Measurements from ENCODE around the gene MICU1. TPM values are rescaled to one million over a fixed set of nuclear protein-coding genes. Genes with fewer than 3 reads are reported as not detected.
"Not testable (repeated sequence)": the region's sequence is repeated elsewhere in the genome, so short reads cannot be mapped to it uniquely, and the experiment has no call there.

The MICU1 gene
- total RNA-seq, 4 donors from 2014 or later, result 25.1 to 41.1 (median 34.9) TPM

DNA sequence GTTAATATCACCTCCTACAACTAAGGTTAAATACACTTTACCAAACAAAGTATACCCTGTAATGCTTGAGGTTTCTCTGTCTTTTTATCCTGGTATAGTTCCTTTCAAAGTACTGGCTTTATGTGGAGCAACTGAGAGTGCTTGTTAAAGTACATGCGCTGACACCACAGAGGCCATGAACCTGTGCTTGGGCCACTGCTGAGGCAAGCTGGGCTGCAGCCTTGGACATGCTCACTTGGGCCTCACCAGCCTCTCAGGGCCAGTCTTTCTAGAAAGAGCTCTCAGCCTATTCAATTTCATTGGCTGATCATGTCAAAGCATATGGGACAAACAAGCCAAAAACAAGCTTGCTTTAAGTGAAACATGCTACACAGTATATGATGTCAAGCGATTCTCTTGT lies 145.0 kb downstream of the MICU1 start:
- H3K27ac ChIP-seq, result no peak overlapping the region
- no peaks in the 10 kb centered on the region for H3K4me1 ChIP-seq
- 98 to 100% methylated on average over 2 of the region's 2 CpGs for WGBS, 2 donors (ENCODE audit: low coverage in 1 of 2)
- peaks cover 0 to 10% (median 0%) of the 10 kb centered on the region in 4 donors for H3K36me3 ChIP-seq
- in situ Hi-C loops (cut with MboI; ENCODE audit: low pct_ligation_motif_present in 1 of 4, low pct_unique_long_range_greater_than_20kb in 1 of 4, low sequenced_read_pairs in 3 of 4) (no loop called here), intact Hi-C loops (cut with DNase I; ENCODE audit: low total_unique reads) (no loop called here)
- H3K9me3 ChIP-seq, result no peaks in the 10 kb centered on the region
- H3K27me3 ChIP-seq, result no peaks in the 10 kb centered on the region
- no peak overlapping the region for H3K4me3 ChIP-seq
- DNase-seq, result no peak
- TF ChIP-seq, protein P1, sequence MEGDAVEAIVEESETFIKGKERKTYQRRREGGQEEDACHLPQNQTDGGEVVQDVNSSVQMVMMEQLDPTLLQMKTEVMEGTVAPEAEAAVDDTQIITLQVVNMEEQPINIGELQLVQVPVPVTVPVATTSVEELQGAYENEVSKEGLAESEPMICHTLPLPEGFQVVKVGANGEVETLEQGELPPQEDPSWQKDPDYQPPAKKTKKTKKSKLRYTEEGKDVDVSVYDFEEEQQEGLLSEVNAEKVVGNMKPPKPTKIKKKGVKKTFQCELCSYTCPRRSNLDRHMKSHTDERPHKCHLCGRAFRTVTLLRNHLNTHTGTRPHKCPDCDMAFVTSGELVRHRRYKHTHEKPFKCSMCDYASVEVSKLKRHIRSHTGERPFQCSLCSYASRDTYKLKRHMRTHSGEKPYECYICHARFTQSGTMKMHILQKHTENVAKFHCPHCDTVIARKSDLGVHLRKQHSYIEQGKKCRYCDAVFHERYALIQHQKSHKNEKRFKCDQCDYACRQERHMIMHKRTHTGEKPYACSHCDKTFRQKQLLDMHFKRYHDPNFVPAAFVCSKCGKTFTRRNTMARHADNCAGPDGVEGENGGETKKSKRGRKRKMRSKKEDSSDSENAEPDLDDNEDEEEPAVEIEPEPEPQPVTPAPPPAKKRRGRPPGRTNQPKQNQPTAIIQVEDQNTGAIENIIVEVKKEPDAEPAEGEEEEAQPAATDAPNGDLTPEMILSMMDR (IDR thresholded peaks at IDR 0.05), result no peak
- TF ChIP-seq EP300 (IDR thresholded peaks at IDR 0.05; ENCODE audit: low read depth), result no peak
- TF ChIP-seq POLR2AphosphoS5 (IDR thresholded peaks at IDR 0.05), result no peak
- TF ChIP-seq POLR2A (IDR thresholded peaks at IDR 0.05), result no peak

GRCh38 chr10:72477463-72477862 lies 148.4 kb downstream of the MICU1 start:
- H3K4me3 ChIP-seq, result no peak overlapping the region
- H3K9me3 ChIP-seq, result no peaks in the 10 kb centered on the region
- 77 to 92% methylated on average over 2 of the region's 2 CpGs for WGBS, 2 donors (ENCODE audit: low coverage in 1 of 2)
- no peak for TF ChIP-seq POLR2A (IDR thresholded peaks at IDR 0.05)
- no peak for TF ChIP-seq EP300 (IDR thresholded peaks at IDR 0.05; ENCODE audit: low read depth)
- no peaks in the 10 kb centered on the region for H3K27me3 ChIP-seq
- H3K36me3 ChIP-seq, result peaks cover 0 to 28% (median 1%) of the 10 kb centered on the region in 4 donors
- in situ Hi-C loops (cut with MboI; ENCODE audit: low pct_ligation_motif_present in 1 of 4, low pct_unique_long_range_greater_than_20kb in 1 of 4, low sequenced_read_pairs in 3 of 4) (no loop called here), intact Hi-C loops (cut with DNase I; ENCODE audit: low total_unique reads) (no loop called here)
- H3K27ac ChIP-seq, result no peak overlapping the region
- no peaks in the 10 kb centered on the region for H3K4me1 ChIP-seq
- no peak for DNase-seq

GRCh38 chr10:72472306-72472705 lies 153.6 kb downstream of the MICU1 start:
- WGBS, 2 donors (ENCODE audit: low coverage in 1 of 2), result 88 to 100% methylated on average over 1 of the region's 1 CpG
- in situ Hi-C loops (cut with MboI; ENCODE audit: low pct_ligation_motif_present in 1 of 4, low pct_unique_long_range_greater_than_20kb in 1 of 4, low sequenced_read_pairs in 3 of 4), result no loop called here
- intact Hi-C loops (cut with DNase I; ENCODE audit: low total_unique reads), result no loop called here
- Histone ChIP-seq H3K4me3 (no peak overlapping the region), H3K27me3 (no peaks in the 10 kb centered on the region), H3K36me3 (peaks cover 0 to 38% (median 1%) of the 10 kb centered on the region in 4 donors), H3K9me3 (no peaks in the 10 kb centered on the region), H3K4me1 (no peaks in the 10 kb centered on the region), H3K27ac (no peak overlapping the region)
- TF ChIP-seq, protein P1 (IDR thresholded peaks at IDR 0.05), result no peak
- DNase-seq, result no peak

DNA sequence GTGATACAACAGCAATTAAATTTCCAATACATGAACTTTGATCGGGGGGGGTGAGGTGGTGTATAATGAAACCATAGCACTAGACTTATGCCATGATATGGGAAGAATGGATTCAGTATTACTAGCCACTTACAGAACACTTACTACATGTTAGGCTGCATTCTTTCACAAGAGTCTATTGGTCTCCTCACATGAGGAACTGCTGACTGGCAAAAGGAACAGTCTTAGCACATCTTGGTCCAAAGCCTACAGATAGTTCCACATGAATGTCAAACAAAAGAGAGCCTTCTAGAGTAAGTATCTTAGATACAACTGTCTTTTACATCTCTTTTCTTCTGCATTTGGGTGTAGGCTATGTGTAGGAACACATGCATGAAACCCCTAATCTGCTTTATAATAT lies 155.2 kb downstream of the MICU1 start:
- Histone ChIP-seq H3K36me3 (peaks cover 0 to 28% (median 1%) of the 10 kb centered on the region in 4 donors), H3K4me1 (no peaks in the 10 kb centered on the region), H3K4me3 (no peak overlapping the region), H3K27ac (no peak overlapping the region), H3K9me3 (no peaks in the 10 kb centered on the region), H3K27me3 (no peaks in the 10 kb centered on the region)
- DNase-seq, result no peak
- TF ChIP-seq, protein P1 (IDR thresholded peaks at IDR 0.05), result no peak
- TF ChIP-seq POLR2AphosphoS5 (IDR thresholded peaks at IDR 0.05) (no peak), POLR2A (IDR thresholded peaks at IDR 0.05) (no peak), EP300 (IDR thresholded peaks at IDR 0.05; ENCODE audit: low read depth) (no peak)
- intact Hi-C loops (cut with DNase I; ENCODE audit: low total_unique reads) (no loop called here), in situ Hi-C loops (cut with MboI; ENCODE audit: low pct_ligation_motif_present in 1 of 4, low pct_unique_long_range_greater_than_20kb in 1 of 4, low sequenced_read_pairs in 3 of 4) (no loop called here)
- WGBS, 2 donors (ENCODE audit: low coverage in 1 of 2), result 100% methylated on average over 1 of the region's 1 CpG; no CpG with 5 or more reads in 1 of the 2 donors

DNA sequence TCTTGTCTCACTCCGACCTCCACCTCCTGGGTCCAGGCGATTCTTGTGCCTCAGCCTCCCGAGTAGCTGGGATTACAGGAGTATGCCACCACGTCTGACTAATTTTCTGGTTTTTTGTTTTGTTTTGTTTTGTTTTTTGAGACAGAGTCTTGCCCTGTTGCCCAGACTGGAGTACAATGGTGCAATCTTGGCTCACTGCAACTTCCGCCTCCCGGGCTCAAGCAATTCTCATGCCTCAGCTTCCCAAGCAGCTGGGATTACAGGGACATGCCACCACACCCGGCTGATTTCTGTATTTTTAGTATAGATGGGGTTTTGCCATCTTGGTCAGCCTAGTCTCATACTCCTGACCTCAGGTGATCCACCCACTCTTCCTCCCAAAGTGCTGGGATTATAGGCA lies 158.8 kb downstream of the MICU1 start:
- in situ Hi-C loops (cut with MboI; ENCODE audit: low pct_ligation_motif_present in 1 of 4, low pct_unique_long_range_greater_than_20kb in 1 of 4, low sequenced_read_pairs in 3 of 4); H3K27me3 ChIP-seq; H3K9me3 ChIP-seq; H3K4me3 ChIP-seq; H3K36me3 ChIP-seq; H3K27ac ChIP-seq; H3K4me1 ChIP-seq; DNase-seq; intact Hi-C loops (cut with DNase I; ENCODE audit: low total_unique reads): not testable (repeated sequence)
- 96 to 97% methylated on average over 6 to 7 of the region's 7 CpGs for WGBS, 2 donors (ENCODE audit: low coverage in 1 of 2)

All from transverse colon (tissue), 4 donors.